Measurements from ENCODE around the gene KDM2A. TPM values are rescaled to one million over a fixed set of nuclear protein-coding genes. Genes with fewer than 3 reads are reported as not detected.

Gene KDM2A
- polyA plus RNA-seq, 2 of the 4 experiments (the other 2 are of a cell fraction): 34.5 to 42.8 TPM

DNA sequence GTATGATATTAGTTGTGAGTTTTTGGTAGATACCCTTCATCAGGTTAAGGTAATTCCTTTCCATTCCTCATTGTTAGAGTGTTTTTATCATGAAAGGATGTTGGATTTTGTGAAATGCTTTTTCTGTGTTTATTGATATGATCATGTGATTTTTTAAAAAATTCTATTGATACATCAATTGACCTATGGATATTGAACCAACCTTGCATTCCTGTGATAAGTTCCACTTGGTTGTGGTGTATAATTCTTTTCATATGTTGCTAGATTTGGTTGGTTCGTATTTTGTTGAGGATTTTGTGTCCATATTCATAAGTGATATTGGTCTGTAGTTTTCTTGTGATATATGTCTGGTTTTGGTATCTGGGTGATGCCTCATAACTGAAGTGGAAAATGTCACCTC, 176.8 kb downstream of the KDM2A start:
- no peak for TF ChIP-seq NFE2L2 (conservative IDR thresholded peaks at IDR 0.05; ENCODE audit: low read length)
- no peak for TF ChIP-seq FOSL2 (IDR thresholded peaks at IDR 0.05)
- no peak for TF ChIP-seq FOSL2 (CRISPR knock-in tag; IDR thresholded peaks at IDR 0.05)
- no peak for TF ChIP-seq FOXS1 (CRISPR knock-in tag; IDR thresholded peaks at IDR 0.05)
- no peak for TF ChIP-seq ZNF302 (CRISPR knock-in tag; IDR thresholded peaks at IDR 0.05)
- no peak for TF ChIP-seq JUNB (IDR thresholded peaks at IDR 0.05)
- no peak for TF ChIP-seq PHF8 (IDR thresholded peaks at IDR 0.05; ENCODE audit: borderline replicate concordance, low read depth)
- no peak for TF ChIP-seq RARB (CRISPR knock-in tag; IDR thresholded peaks at IDR 0.05)
- TF ChIP-seq, protein P1, sequence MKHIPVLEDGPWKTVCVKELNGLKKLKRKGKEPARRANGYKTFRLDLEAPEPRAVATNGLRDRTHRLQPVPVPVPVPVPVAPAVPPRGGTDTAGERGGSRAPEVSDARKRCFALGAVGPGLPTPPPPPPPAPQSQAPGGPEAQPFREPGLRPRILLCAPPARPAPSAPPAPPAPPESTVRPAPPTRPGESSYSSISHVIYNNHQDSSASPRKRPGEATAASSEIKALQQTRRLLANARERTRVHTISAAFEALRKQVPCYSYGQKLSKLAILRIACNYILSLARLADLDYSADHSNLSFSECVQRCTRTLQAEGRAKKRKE (CRISPR knock-in tag; IDR thresholded peaks at IDR 0.05; ENCODE audit: low read depth): no peak
- TF ChIP-seq, protein P2, sequence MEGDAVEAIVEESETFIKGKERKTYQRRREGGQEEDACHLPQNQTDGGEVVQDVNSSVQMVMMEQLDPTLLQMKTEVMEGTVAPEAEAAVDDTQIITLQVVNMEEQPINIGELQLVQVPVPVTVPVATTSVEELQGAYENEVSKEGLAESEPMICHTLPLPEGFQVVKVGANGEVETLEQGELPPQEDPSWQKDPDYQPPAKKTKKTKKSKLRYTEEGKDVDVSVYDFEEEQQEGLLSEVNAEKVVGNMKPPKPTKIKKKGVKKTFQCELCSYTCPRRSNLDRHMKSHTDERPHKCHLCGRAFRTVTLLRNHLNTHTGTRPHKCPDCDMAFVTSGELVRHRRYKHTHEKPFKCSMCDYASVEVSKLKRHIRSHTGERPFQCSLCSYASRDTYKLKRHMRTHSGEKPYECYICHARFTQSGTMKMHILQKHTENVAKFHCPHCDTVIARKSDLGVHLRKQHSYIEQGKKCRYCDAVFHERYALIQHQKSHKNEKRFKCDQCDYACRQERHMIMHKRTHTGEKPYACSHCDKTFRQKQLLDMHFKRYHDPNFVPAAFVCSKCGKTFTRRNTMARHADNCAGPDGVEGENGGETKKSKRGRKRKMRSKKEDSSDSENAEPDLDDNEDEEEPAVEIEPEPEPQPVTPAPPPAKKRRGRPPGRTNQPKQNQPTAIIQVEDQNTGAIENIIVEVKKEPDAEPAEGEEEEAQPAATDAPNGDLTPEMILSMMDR (IDR thresholded peaks at IDR 0.05): no peak
- no peak for TF ChIP-seq NR3C1 (IDR thresholded peaks at IDR 0.05)
- no peak for TF ChIP-seq ZSCAN20 (CRISPR knock-in tag; IDR thresholded peaks at IDR 0.05)
- no peak for TF ChIP-seq EP300 (IDR thresholded peaks at IDR 0.05)
- TF ChIP-seq, protein P3, sequence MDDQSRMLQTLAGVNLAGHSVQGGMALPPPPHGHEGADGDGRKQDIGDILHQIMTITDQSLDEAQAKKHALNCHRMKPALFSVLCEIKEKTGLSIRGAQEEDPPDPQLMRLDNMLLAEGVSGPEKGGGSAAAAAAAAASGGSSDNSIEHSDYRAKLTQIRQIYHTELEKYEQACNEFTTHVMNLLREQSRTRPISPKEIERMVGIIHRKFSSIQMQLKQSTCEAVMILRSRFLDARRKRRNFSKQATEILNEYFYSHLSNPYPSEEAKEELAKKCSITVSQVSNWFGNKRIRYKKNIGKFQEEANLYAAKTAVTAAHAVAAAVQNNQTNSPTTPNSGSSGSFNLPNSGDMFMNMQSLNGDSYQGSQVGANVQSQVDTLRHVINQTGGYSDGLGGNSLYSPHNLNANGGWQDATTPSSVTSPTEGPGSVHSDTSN (IDR thresholded peaks at IDR 0.05): no peak
- no peak for TF ChIP-seq CHD4 (IDR thresholded peaks at IDR 0.05; ENCODE audit: borderline replicate concordance)
- TF ChIP-seq, protein P4, sequence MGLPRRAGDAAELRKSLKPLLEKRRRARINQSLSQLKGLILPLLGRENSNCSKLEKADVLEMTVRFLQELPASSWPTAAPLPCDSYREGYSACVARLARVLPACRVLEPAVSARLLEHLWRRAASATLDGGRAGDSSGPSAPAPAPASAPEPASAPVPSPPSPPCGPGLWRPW (IDR thresholded peaks at IDR 0.05): no peak
- FAIRE-seq: no peak
- DNase-seq (ENCODE audit: low read depth in 1 of 2, low spot score in 1 of 2): no peak
- 96% methylated on average over 1 of the region's 1 CpG for WGBS (ENCODE audit: missing lambda C conversion rate)
- no peak overlapping the region for H3K27ac ChIP-seq
- peaks cover 18% of the 10 kb centered on the region for H3K9me3 ChIP-seq
- H3K4me1 ChIP-seq: no peaks in the 10 kb centered on the region; the same call in 1 of the 3 replicates
- POLR2A ChIA-PET: no interaction called here
- CTCF ChIA-PET: interaction anchor here (0.8 kb wide), 1 partner anchor 21 kb away, joined by 4 read pairs; no protein-coding TSS in a partner anchor
- no peak for ATAC-seq
- H3K4me2 ChIP-seq: no peak overlapping the region
- no peak overlapping the region for H3K4me3 ChIP-seq

DNA sequence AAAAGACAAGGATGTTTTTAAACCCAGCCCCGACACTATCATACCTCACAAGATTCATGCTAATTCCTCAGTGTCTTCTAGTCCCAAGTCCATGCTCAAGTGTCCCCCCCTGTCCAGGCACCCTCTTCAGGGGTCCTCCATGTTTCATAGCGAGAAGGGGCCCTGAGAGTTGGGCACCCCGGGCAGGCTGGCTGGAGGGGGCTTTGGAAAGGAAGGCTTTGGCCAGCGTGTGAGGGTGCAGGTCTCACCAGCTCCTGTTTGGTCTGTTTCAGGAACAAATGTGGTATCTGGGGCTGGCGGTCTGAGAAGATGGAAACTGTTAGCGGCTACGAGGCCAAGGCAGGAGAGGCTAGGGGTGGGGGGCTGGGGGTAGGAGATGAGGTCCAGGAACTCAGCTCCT, 179.7 kb downstream of the KDM2A start:
- CTCF ChIA-PET: interaction anchor here (1.0 to 7.1 kb wide), 6 partner anchors 16 to 84 kb away, joined by 3 to 41 read pairs (median 5); no protein-coding TSS in a partner anchor
- WGBS (ENCODE audit: missing lambda C conversion rate): 91% methylated on average over 7 of the region's 7 CpGs
- FAIRE-seq (no peak), ATAC-seq (no peak), DNase-seq (ENCODE audit: low read depth in 1 of 2, low spot score in 1 of 2) (no peak)
- no peak for TF ChIP-seq ESRRA (IDR thresholded peaks at IDR 0.05; ENCODE audit: borderline replicate concordance, low read length)
- TF ChIP-seq, protein P5, sequence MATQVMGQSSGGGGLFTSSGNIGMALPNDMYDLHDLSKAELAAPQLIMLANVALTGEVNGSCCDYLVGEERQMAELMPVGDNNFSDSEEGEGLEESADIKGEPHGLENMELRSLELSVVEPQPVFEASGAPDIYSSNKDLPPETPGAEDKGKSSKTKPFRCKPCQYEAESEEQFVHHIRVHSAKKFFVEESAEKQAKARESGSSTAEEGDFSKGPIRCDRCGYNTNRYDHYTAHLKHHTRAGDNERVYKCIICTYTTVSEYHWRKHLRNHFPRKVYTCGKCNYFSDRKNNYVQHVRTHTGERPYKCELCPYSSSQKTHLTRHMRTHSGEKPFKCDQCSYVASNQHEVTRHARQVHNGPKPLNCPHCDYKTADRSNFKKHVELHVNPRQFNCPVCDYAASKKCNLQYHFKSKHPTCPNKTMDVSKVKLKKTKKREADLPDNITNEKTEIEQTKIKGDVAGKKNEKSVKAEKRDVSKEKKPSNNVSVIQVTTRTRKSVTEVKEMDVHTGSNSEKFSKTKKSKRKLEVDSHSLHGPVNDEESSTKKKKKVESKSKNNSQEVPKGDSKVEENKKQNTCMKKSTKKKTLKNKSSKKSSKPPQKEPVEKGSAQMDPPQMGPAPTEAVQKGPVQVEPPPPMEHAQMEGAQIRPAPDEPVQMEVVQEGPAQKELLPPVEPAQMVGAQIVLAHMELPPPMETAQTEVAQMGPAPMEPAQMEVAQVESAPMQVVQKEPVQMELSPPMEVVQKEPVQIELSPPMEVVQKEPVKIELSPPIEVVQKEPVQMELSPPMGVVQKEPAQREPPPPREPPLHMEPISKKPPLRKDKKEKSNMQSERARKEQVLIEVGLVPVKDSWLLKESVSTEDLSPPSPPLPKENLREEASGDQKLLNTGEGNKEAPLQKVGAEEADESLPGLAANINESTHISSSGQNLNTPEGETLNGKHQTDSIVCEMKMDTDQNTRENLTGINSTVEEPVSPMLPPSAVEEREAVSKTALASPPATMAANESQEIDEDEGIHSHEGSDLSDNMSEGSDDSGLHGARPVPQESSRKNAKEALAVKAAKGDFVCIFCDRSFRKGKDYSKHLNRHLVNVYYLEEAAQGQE (IDR thresholded peaks at IDR 0.05): no peak
- no peak for TF ChIP-seq BHLHE40 (IDR thresholded peaks at IDR 0.05; ENCODE audit: low read depth, low read length)
- TF ChIP-seq FOXS1 (CRISPR knock-in tag; IDR thresholded peaks at IDR 0.05): no peak
- no peak for TF ChIP-seq POLR2A (IDR thresholded peaks at IDR 0.05; ENCODE audit: low read length)
- TF ChIP-seq, protein P6, sequence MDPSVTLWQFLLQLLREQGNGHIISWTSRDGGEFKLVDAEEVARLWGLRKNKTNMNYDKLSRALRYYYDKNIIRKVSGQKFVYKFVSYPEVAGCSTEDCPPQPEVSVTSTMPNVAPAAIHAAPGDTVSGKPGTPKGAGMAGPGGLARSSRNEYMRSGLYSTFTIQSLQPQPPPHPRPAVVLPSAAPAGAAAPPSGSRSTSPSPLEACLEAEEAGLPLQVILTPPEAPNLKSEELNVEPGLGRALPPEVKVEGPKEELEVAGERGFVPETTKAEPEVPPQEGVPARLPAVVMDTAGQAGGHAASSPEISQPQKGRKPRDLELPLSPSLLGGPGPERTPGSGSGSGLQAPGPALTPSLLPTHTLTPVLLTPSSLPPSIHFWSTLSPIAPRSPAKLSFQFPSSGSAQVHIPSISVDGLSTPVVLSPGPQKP (IDR thresholded peaks at IDR 0.05; ENCODE audit: low read depth, low read length): no peak
- no peak for TF ChIP-seq TP53 (CRISPR knock-in tag; IDR thresholded peaks at IDR 0.05)
- TF ChIP-seq, protein P7, sequence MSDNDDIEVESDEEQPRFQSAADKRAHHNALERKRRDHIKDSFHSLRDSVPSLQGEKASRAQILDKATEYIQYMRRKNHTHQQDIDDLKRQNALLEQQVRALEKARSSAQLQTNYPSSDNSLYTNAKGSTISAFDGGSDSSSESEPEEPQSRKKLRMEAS (IDR thresholded peaks at IDR 0.05): no peak
- no peak for TF ChIP-seq TFCP2L1 (CRISPR knock-in tag; IDR thresholded peaks at IDR 0.05)
- POLR2A ChIA-PET: interaction anchor here (0.9 to 1.1 kb wide), 2 partner anchors 10 to 18 kb away, joined by 3 to 4 read pairs; partner anchors contain the start of gene ANKRD13D
- peaks cover 18% of the 10 kb centered on the region for H3K9me3 ChIP-seq
- no peak overlapping the region for H3K4me3 ChIP-seq
- H3K27ac ChIP-seq: no peak overlapping the region
- H3K4me1 ChIP-seq: peaks cover 11% of the 10 kb centered on the region; the same call in 2 of the 3 replicates
- no peak overlapping the region for H3K4me2 ChIP-seq
